Measurements from ENCODE around the gene NCOA3.

- TF ChIP-seq POLR2A (IDR thresholded peaks at IDR 0.05; ENCODE audit: low read depth, low read length) (no peak), POLR2AphosphoS5 (IDR thresholded peaks at IDR 0.05; ENCODE audit: low read depth, low read length) (no peak), TAF1 (IDR thresholded peaks at IDR 0.05; ENCODE audit: borderline replicate concordance, low read depth, low read length) (no peak)
These were observed 44.5 kb upstream of the NCOA3 start for GRCh38 chr20:47456952-47457724.
